Smooth muscle cell (in vitro differentiated cells): ENCODE measurements around the gene XIAP. TPM values are rescaled to one million over a fixed set of nuclear protein-coding genes. Genes with fewer than 3 reads are reported as not detected.

Source experiments
- DNase-seq: peaks from one replicate; lab custom pipeline; 2025; ENCODE audit not compliant: unreplicated experiment; lab: John Stamatoyannopoulos, UW
- H2AFZ ChIP-seq: fragments of 200-600 bp; sonication (generic); 2 replicates; pipeline ENCODE4 v1.6.0; 2016; ENCODE audit warnings: antibody characterized with exemption, low read depth, mild to moderate bottlenecking
- H3F3A ChIP-seq: fragments of 200-600 bp; sonication (generic); 2 replicates; pipeline ENCODE4 v1.6.0; 2017; ENCODE audit warnings: antibody characterized with exemption, low read depth
- H3K27ac ChIP-seq: fragments of 200-600 bp; sonication (generic); 2 replicates; pipeline ENCODE4 v1.5.1; 2016; ENCODE audit warnings: low read depth, mild to moderate bottlenecking
- H3K27me3 ChIP-seq: fragments of 200-600 bp; sonication (generic); 2 replicates; pipeline ENCODE4 v1.6.1; 2016; ENCODE audit warnings: low read depth, mild to moderate bottlenecking
- H3K36me3 ChIP-seq: fragments of 200-600 bp; sonication (generic); 2 replicates; pipeline ENCODE4 v1.5.1; 2016; ENCODE audit warnings: low read depth
- H3K4me1 ChIP-seq: fragments of 200-600 bp; sonication (generic); 2 replicates; pipeline ENCODE4 v1.5.1; 2016; ENCODE audit warnings: low read depth
- H3K4me2 ChIP-seq: fragments of 200-600 bp; sonication (generic); 2 replicates; pipeline ENCODE4 v1.6.0; 2016; ENCODE audit warnings: mild to moderate bottlenecking
- H3K4me3 ChIP-seq: fragments of 200-600 bp; sonication (generic); 2 replicates; pipeline ENCODE4 v1.5.1; 2016; ENCODE audit warnings: mild to moderate bottlenecking
- H3K79me2 ChIP-seq: fragments of 200-600 bp; sonication (generic); 2 replicates; pipeline ENCODE4 v1.6.0; 2016; ENCODE audit warnings: low read depth, mild to moderate bottlenecking
- H3K9ac ChIP-seq: fragments of 200-600 bp; sonication (generic); 2 replicates; pipeline ENCODE4 v1.6.0; 2016; ENCODE audit warnings: low read depth
- H3K9me3 ChIP-seq: fragments of 200-600 bp; sonication (generic); replicated peaks from 2 replicates; pipeline ENCODE4 v1.5.1; 2016; ENCODE audit warnings: low read depth
- H4K20me1 ChIP-seq: fragments of 200-600 bp; sonication (generic); 2 replicates; pipeline ENCODE4 v1.6.0; 2016; ENCODE audit warnings: low read depth
- WGBS: methylation state at CpG from one replicate; pipeline ENCODE4 v1.1.7; 2016; ENCODE audit warnings: low lambda C conversion rate; 5-methylcytosine and 5-hydroxymethylcytosine counted together
- polyA plus RNA-seq: library from polyadenylated mRNA; unstranded; fragments of >200 nt; fragmentation: Nextera tagmentation; extraction: Ambion mirVana; gene quantifications from 2 replicates; pipeline ENCODE4 v1.2.1, GENCODE V29; 2016
- total RNA-seq: library from RNA; depleted of rRNA; stranded (reverse); fragments of >200 nt; gene quantifications from 2 replicates; pipeline ENCODE4 v1.2.3, GENCODE V29; 2014
- TF ChIP-seq, protein P1 (sequence below): fragments of 200-600 bp; sonication (generic); IDR thresholded peaks from 2 replicates; pipeline ENCODE4 v1.5.1; 2017; ENCODE audit warnings: borderline replicate concordance, mild to moderate bottlenecking, antibody characterized with exemption; ENCODE audit not compliant: insufficient read depth, poor library complexity, severe bottlenecking

Gene XIAP
- total and polyA plus RNA-seq, 2 experiments from 2014 or later = 8.5 to 24.5 TPM

GRCh38 chrX:123854329-123854728 is 5.5 kb upstream of the XIAP start:
- H3K36me3 ChIP-seq = no peaks in the 10 kb centered on the region
- H3K27ac ChIP-seq = no peak overlapping the region
- 64% methylated on average over 2 of the region's 2 CpGs for WGBS

GRCh38 chrX:123859409-123859845 is 426 bp upstream of the XIAP start:
- Histone ChIP-seq H3K4me3 (peak overlapping the region; percentile 73), H4K20me1 (no peaks in the 10 kb centered on the region), H3K9ac (peak overlapping the region; percentile 88), H3K4me1 (peaks cover 6% of the 10 kb centered on the region), H3K79me2 (peaks cover 36% of the 10 kb centered on the region), H2AFZ (peak overlapping the region; percentile 63), H3K36me3 (no peaks in the 10 kb centered on the region), H3K4me2 (peak overlapping the region; percentile 78), H3F3A (no peaks in the 10 kb centered on the region), H3K9me3 (no peaks in the 10 kb centered on the region), H3K27ac (peak overlapping the region; percentile 88), H3K27me3 (no peaks in the 10 kb centered on the region)
- DNase-seq = no peak
- TF ChIP-seq, protein P1, sequence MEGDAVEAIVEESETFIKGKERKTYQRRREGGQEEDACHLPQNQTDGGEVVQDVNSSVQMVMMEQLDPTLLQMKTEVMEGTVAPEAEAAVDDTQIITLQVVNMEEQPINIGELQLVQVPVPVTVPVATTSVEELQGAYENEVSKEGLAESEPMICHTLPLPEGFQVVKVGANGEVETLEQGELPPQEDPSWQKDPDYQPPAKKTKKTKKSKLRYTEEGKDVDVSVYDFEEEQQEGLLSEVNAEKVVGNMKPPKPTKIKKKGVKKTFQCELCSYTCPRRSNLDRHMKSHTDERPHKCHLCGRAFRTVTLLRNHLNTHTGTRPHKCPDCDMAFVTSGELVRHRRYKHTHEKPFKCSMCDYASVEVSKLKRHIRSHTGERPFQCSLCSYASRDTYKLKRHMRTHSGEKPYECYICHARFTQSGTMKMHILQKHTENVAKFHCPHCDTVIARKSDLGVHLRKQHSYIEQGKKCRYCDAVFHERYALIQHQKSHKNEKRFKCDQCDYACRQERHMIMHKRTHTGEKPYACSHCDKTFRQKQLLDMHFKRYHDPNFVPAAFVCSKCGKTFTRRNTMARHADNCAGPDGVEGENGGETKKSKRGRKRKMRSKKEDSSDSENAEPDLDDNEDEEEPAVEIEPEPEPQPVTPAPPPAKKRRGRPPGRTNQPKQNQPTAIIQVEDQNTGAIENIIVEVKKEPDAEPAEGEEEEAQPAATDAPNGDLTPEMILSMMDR = no peak
- 36% methylated on average over 13 of the region's 15 CpGs for WGBS

More at GRCh38 chrX:123854329-123854728, 5.5 kb upstream of the XIAP start:
- Histone ChIP-seq H4K20me1 (no peaks in the 10 kb centered on the region), H3F3A (no peaks in the 10 kb centered on the region), H3K4me1 (peaks cover 5% of the 10 kb centered on the region), H3K9me3 (no peaks in the 10 kb centered on the region), H3K27me3 (no peaks in the 10 kb centered on the region), H3K9ac (no peak overlapping the region), H3K4me3 (no peak overlapping the region), H3K4me2 (no peak overlapping the region), H3K79me2 (no peaks in the 10 kb centered on the region), H2AFZ (no peak overlapping the region)
- TF ChIP-seq, protein P1 = no peak
- DNase-seq = no peak

DNA sequence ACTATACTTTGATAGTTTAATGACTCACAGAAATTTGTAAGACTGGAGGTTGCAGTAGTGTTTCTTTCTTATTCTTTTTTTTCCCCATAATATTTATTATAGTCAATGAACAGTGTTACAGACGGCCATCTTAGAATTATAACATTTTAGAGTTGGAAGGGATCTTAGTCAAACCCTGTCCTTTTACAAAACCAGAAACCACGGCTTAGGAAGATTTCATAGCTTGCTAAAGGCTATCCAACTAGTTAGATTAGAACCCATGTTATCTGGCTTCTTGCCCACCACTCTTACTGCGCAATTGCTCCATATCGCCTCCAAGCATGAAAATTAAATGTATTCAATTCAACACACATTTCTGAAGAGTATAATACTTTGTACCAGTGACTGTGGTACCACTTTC is 1.1 kb downstream of the XIAP start:
- peaks cover 6% of the 10 kb centered on the region for H3K4me1 ChIP-seq
- peak overlapping the region; percentile 88 for H3K27ac ChIP-seq
- peaks cover 49% of the 10 kb centered on the region for H3K79me2 ChIP-seq
- H3K36me3 ChIP-seq = no peaks in the 10 kb centered on the region
- no peak overlapping the region for H2AFZ ChIP-seq
- peaks cover 4% of the 10 kb centered on the region for H4K20me1 ChIP-seq
- peak overlapping the region; percentile 78 for H3K4me2 ChIP-seq
- TF ChIP-seq, protein P1 = no peak
- peak overlapping the region; percentile 88 for H3K9ac ChIP-seq
- H3K4me3 ChIP-seq = peak overlapping the region; percentile 73
- H3K27me3 ChIP-seq = no peaks in the 10 kb centered on the region
- H3F3A ChIP-seq = no peaks in the 10 kb centered on the region
- DNase-seq = no peak
- no peaks in the 10 kb centered on the region for H3K9me3 ChIP-seq
- whole genome bisulfite sequencing = 37% methylated on average over 4 of the region's 4 CpGs

- Histone ChIP-seq H2AFZ (no peak overlapping the region), H3K27me3 (no peaks in the 10 kb centered on the region), H3K4me2 (no peak overlapping the region), H3F3A (no peaks in the 10 kb centered on the region), H3K4me3 (no peak overlapping the region), H4K20me1 (peaks cover 72% of the 10 kb centered on the region), H3K9ac (no peak overlapping the region), H3K79me2 (peaks cover 90% of the 10 kb centered on the region), H3K36me3 (no peaks in the 10 kb centered on the region), H3K4me1 (no peaks in the 10 kb centered on the region), H3K27ac (no peak overlapping the region), H3K9me3 (no peaks in the 10 kb centered on the region)
- 83% methylated on average over 1 of the region's 1 CpG for WGBS
- TF ChIP-seq, protein P1 = no peak
- DNase-seq = no peak
Measured at GRCh38 chrX:123869488-123869887, 9.6 kb downstream of the XIAP start.
